Sigmoid colon (tissue), 7 donors: Measurements from ENCODE around the gene EDNRB. TPM values are rescaled to one million over a fixed set of nuclear protein-coding genes. Genes with fewer than 3 reads are reported as not detected.

ENCODE experiments used
- DNase-seq: peaks from one replicate; pipeline ENCODE4 v3.0.0-alpha.2; 2019
- H3K27ac ChIP-seq, 4 donors: fragments of 200-600 bp; sonication (generic); one replicate each; pipeline ENCODE4 v1.5.1; 2016 to 2019; ENCODE audit warnings: mild to moderate bottlenecking in 1 of 4
- H3K27me3 ChIP-seq, 3 donors: fragments of 200-600 bp; sonication (generic); one replicate each; pipeline ENCODE4 v1.5.1; 2019; ENCODE audit warnings: mild to moderate bottlenecking in 1 of 3
- H3K36me3 ChIP-seq, 4 donors: fragments of 200-600 bp; sonication (generic); one replicate each; pipeline ENCODE4 v1.5.1; 2016 to 2019
- H3K4me1 ChIP-seq, 4 donors: fragments of 200-600 bp; sonication (generic); one replicate each; pipeline ENCODE4 v1.5.1; 2017 to 2019
- H3K4me3 ChIP-seq, 4 donors: fragments of 200-600 bp; sonication (generic); one replicate each; pipeline ENCODE4 v1.5.1; 2017 to 2019; ENCODE audit warnings: mild to moderate bottlenecking in 2 of 4, moderate library complexity in 1 of 4
- H3K9me3 ChIP-seq, 4 donors: fragments of 200-600 bp in 3 of 4; sonication (generic) in 3 of 4; one replicate each; pipeline versions ENCODE4 v1.5.1 to v1.6.1; 2013 to 2019
- EP300 ChIP-seq, 4 donors: sonication (generic); formaldehyde crosslinking; IDR thresholded peaks; one replicate each; pipeline ENCODE4 v1.6.1; 2017; ENCODE audit warnings: antibody characterized with exemption in 4 of 4
- POLR2A ChIP-seq, 2 donors: fragments of 450-650 bp; IDR thresholded peaks; one replicate each; pipeline ENCODE4 v1.6.1; 2016; ENCODE audit warnings: antibody characterized with exemption in 2 of 2, mild to moderate bottlenecking in 2 of 2, moderate library complexity in 2 of 2
- POLR2AphosphoS5 ChIP-seq, 4 donors: sonication (generic); formaldehyde crosslinking; IDR thresholded peaks; one replicate each; pipeline ENCODE4 v1.6.1; 2017; ENCODE audit warnings: antibody characterized with exemption in 4 of 4
- WGBS, 2 donors: extraction: QIAGEN DNeasy Blood & Tissue Kit; methylation state at CpG; one replicate each; pipeline ENCODE4 v1.1.7; 2013; 5-methylcytosine and 5-hydroxymethylcytosine counted together
- intact Hi-C: fragments of 100-400 bp; cut with DNase I; formaldehyde crosslinking; loops from one replicate; pipeline ENCODE4 v1.15.1; 2023
- polyA plus RNA-seq, 3 donors: library from polyadenylated mRNA; stranded (reverse); fragments of 200-250 nt; gene quantifications; one replicate each; pipeline ENCODE4 v1.2.3, GENCODE V29; 2013
- total RNA-seq, 4 donors: library from RNA; depleted of rRNA; stranded (reverse); fragments of >200 nt; gene quantifications; one replicate each; pipeline ENCODE4 v1.1.0, GENCODE V29; 2016
- TF ChIP-seq, protein P1 (sequence below), 4 experiments: fragments of 450-650 bp in 3 of 4; fragments of 200-600 bp in 1 of 4; IDR thresholded peaks; one replicate each; pipeline ENCODE4 v1.5.1; 2016 to 2019; ENCODE audit warnings: antibody characterized with exemption in 4 of 4, mild to moderate bottlenecking in 3 of 4, moderate library complexity in 2 of 4
- donor health status: healthy with polysubstance abuse.
- donor health status: Bipolar disorder and iron deficiency.
- donor health status: healthy.

The EDNRB gene
- total and polyA plus RNA-seq, 7 donors, result 1.6 to 17.6 (median 14.9) TPM

DNA sequence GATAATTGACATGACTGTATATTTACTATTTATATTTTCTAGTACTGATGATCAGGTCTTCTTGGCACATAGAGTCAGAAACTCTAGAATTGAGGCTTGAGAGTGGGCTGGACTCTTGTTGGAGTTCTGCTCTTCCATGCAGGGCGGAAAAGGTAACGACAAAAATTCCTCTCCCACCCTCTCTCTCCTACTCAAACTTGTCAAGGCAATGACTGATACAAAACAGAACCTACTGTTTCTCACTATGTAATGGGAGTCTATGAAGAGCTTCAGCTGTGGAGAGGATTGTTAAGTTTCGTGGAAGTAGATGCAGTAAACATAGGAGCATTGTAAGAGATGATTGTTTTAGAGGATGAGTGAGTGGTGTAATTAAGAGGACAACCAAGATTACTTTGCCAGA is 8.8 kb downstream of the EDNRB start:
- DNase-seq, result no peak
- 73 to 80% methylated on average over 3 of the region's 3 CpGs for WGBS, 2 donors
- Histone ChIP-seq H3K36me3 (no peaks in the 10 kb centered on the region), H3K27ac (no peak overlapping the region), H3K27me3 (no peaks in the 10 kb centered on the region), H3K9me3 (no peaks in the 10 kb centered on the region), H3K4me1 (no peaks in the 10 kb centered on the region), H3K4me3 (no peak overlapping the region)
- intact Hi-C loops, result no loop called here
- no peak for TF ChIP-seq POLR2AphosphoS5 (IDR thresholded peaks at IDR 0.05)
- TF ChIP-seq, protein P1, sequence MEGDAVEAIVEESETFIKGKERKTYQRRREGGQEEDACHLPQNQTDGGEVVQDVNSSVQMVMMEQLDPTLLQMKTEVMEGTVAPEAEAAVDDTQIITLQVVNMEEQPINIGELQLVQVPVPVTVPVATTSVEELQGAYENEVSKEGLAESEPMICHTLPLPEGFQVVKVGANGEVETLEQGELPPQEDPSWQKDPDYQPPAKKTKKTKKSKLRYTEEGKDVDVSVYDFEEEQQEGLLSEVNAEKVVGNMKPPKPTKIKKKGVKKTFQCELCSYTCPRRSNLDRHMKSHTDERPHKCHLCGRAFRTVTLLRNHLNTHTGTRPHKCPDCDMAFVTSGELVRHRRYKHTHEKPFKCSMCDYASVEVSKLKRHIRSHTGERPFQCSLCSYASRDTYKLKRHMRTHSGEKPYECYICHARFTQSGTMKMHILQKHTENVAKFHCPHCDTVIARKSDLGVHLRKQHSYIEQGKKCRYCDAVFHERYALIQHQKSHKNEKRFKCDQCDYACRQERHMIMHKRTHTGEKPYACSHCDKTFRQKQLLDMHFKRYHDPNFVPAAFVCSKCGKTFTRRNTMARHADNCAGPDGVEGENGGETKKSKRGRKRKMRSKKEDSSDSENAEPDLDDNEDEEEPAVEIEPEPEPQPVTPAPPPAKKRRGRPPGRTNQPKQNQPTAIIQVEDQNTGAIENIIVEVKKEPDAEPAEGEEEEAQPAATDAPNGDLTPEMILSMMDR (IDR thresholded peaks at IDR 0.05), result no peak
- no peak for TF ChIP-seq POLR2A (IDR thresholded peaks at IDR 0.05)
- no peak for TF ChIP-seq EP300 (IDR thresholded peaks at IDR 0.05)

DNA sequence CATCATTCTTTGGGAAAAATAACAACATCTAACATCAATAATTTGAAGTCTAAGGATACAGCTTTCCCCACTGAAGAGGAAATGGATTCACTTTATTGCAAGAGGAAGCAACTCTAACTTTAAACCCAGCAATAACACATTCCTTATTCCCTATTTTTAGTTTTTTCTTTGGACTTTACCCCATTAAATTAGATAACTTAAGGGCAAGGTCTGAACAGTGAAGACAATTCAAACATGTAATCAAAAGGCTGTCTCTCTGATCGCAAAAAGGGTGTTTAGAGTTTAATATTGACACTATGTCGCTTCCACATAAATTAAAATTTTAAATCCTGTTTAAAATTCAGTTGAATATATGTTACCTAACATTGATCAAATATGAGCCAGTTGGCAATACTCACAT is 10.1 kb downstream of the EDNRB start:
- TF ChIP-seq EP300 (IDR thresholded peaks at IDR 0.05) (no peak), POLR2AphosphoS5 (IDR thresholded peaks at IDR 0.05) (no peak), POLR2A (IDR thresholded peaks at IDR 0.05) (no peak)
- TF ChIP-seq, protein P1 (IDR thresholded peaks at IDR 0.05), result no peak
- no peak overlapping the region for H3K4me3 ChIP-seq
- no peaks in the 10 kb centered on the region for H3K4me1 ChIP-seq
- no peak for DNase-seq
- no peaks in the 10 kb centered on the region for H3K9me3 ChIP-seq
- no peaks in the 10 kb centered on the region for H3K36me3 ChIP-seq
- WGBS, 2 donors, result 30 to 75% methylated on average over 2 of the region's 2 CpGs
- no peak overlapping the region for H3K27ac ChIP-seq
- no peaks in the 10 kb centered on the region for H3K27me3 ChIP-seq
- intact Hi-C loops, result no loop called here

DNA sequence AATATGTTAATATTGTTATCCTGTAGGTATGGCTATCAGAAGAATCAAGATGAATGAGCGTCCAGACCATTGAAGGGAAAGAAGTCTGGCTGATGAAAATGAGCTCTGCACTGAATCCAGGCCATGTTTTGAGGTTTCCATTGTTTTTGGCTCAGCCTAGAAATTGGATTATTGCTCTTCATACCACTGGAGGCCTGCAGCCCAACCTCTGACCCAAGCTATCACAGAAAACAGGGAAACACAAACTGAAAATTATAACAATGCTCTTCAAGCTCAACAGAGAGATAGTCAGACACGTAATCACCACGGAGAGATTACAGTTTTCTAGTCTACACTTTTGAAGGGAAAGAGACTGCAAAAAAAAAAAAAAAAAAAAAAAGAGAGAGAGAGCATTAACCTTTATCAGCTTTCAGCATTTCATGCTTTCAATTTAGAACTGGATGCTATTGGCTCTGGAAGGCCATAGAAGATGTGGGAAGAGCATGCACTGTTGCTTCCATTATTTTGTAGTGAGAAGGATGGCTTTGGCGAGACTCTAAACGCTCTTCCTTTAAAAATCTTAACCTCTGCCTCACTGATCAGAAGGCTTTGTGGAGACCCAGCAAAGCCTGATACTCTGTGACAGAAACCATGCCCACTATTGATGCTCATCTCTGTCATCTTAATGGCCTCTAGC is 10.8 kb downstream of the EDNRB start:
- H3K4me1 ChIP-seq, result no peaks in the 10 kb centered on the region
- H3K36me3 ChIP-seq, result no peaks in the 10 kb centered on the region
- 61 to 76% methylated on average over 5 of the region's 5 CpGs for WGBS, 2 donors
- DNase-seq, result no peak
- TF ChIP-seq EP300 (IDR thresholded peaks at IDR 0.05), result no peak
- TF ChIP-seq POLR2A (IDR thresholded peaks at IDR 0.05), result no peak
- no peak for TF ChIP-seq POLR2AphosphoS5 (IDR thresholded peaks at IDR 0.05)
- TF ChIP-seq, protein P1 (IDR thresholded peaks at IDR 0.05), result no peak
- no peak overlapping the region for H3K27ac ChIP-seq
- H3K4me3 ChIP-seq, result no peak overlapping the region
- intact Hi-C loops, result no loop called here
- peaks cover 0 to 3% (median 1%) of the 10 kb centered on the region in 4 donors for H3K9me3 ChIP-seq
- no peaks in the 10 kb centered on the region for H3K27me3 ChIP-seq

DNA sequence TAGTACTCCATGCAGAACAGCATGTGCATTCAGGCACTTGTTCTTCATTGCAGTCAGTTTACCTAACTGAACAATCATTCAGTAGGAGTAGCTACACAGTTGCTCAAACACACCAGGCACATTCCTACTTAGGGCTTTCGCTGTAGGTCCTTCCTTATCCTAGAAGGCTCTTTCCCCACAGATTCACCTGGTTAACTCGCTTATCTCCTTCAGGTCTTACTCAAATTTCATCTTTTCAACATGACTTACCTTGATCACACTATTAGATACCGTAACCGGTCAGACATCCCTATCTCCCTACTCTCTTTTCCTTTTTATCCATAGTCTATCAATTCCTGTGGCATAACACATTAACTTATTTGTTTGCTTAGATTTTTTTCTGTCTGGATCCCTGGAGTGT is 14.6 kb downstream of the EDNRB start:
- no peak for DNase-seq
- WGBS, 2 donors, result 91 to 95% methylated on average over 4 of the region's 4 CpGs
- intact Hi-C loops, result no loop called here

More for the DNA sequence above, 14.6 kb downstream of the EDNRB start:
- Histone ChIP-seq H3K27ac (no peak overlapping the region), H3K9me3 (peaks cover 0 to 6% (median 3%) of the 10 kb centered on the region in 4 donors), H3K4me3 (no peak overlapping the region), H3K4me1 (no peaks in the 10 kb centered on the region), H3K36me3 (no peaks in the 10 kb centered on the region), H3K27me3 (no peaks in the 10 kb centered on the region)
- TF ChIP-seq EP300 (IDR thresholded peaks at IDR 0.05) (no peak), POLR2A (IDR thresholded peaks at IDR 0.05) (no peak), POLR2AphosphoS5 (IDR thresholded peaks at IDR 0.05) (no peak)
- TF ChIP-seq, protein P1 (IDR thresholded peaks at IDR 0.05), result no peak
